Activated CD8-positive, alpha-beta T cell treated with anti-CD3 and anti-CD28 coated beads for 36 hours (primary cell): ENCODE data around the gene PACSIN3. TPM values are rescaled to one million over a fixed set of nuclear protein-coding genes. Genes with fewer than 3 reads are reported as not detected.

Source experiments
- ATAC-seq: fragments of 200-7000 bp; cut with Tn5 transposase; one replicate; pipeline ENCODE4 v1.10.0; 2021; ENCODE audit warnings: mild to moderate bottlenecking, moderate library complexity
- CTCF ChIA-PET: fragments of 350-600 bp; sonication (Branson Sonifier 250); formaldehyde crosslinking; loops from one replicate; lab custom pipeline; 2021; ENCODE audit warnings: antibody characterized with exemption; lab: Charles Lee
- POLR2A ChIA-PET: fragments of 350-600 bp; sonication (Branson Sonifier 250); formaldehyde crosslinking; loops from one replicate; lab custom pipeline; 2021; ENCODE audit warnings: antibody characterized with exemption; lab: Charles Lee
- DNase-seq: peaks from one replicate; pipeline ENCODE4 v3.0.0-alpha.2; 2020
- H3K27ac Mint-ChIP-seq: one replicate; pipeline ENCODE4 v1.8.0; 2021; ENCODE audit warnings: mild to moderate bottlenecking, mixed read lengths
- H3K27me3 Mint-ChIP-seq: one replicate; pipeline ENCODE4 v1.8.0; 2021; ENCODE audit warnings: mixed read lengths
- H3K36me3 Mint-ChIP-seq: one replicate; pipeline ENCODE4 v1.8.0; 2021; ENCODE audit warnings: low read depth, mixed read lengths
- H3K4me1 Mint-ChIP-seq: one replicate; pipeline ENCODE4 v1.8.0; 2021; ENCODE audit warnings: low read depth, mixed read lengths
- H3K4me3 Mint-ChIP-seq: one replicate; pipeline ENCODE4 v1.8.0; 2021; ENCODE audit warnings: mild to moderate bottlenecking, moderate library complexity, mixed read lengths
- H3K9me3 Mint-ChIP-seq: one replicate; pipeline ENCODE4 v1.8.0; 2021; ENCODE audit warnings: mixed read lengths
- CTCF ChIP-seq: fragments of 200-600 bp; IDR thresholded peaks from one replicate; pipeline ENCODE4 v1.8.0; 2022; ENCODE audit warnings: antibody characterized with exemption, mild to moderate bottlenecking
- intact Hi-C: fragments of 100-400 bp; cut with micrococcal nuclease; formaldehyde crosslinking; loops from one replicate; pipeline ENCODE4 v1.10.0; 2022
- total RNA-seq, 2 experiments: library from RNA; stranded (reverse); gene quantifications; one replicate each; pipeline ENCODE4 v1.2.3, GENCODE V29; 2021

PACSIN3 gene
- total RNA-seq, 2 experiments from 2014 or later, result 4.7 to 8.0 TPM

GRCh38 chr11:47178316-47178715 lies 7.9 kb downstream of the PACSIN3 start:
- TF ChIP-seq CTCF, result no peak
- no peaks in the 10 kb centered on the region for H3K27me3 Mint-ChIP-seq
- ChIA-PET POLR2A (interaction anchor here (0.8 to 5.5 kb wide), 7 partner anchors 9 to 276 kb away, joined by 3 to 41 read pairs (median 5); partner anchors contain the start of genes ACP2, DDB2, NR1H3 and PACSIN3), CTCF (interaction anchor here (0.6 to 5.1 kb wide), 26 partner anchors 9 to 287 kb away, joined by 3 to 46 read pairs (median 4); partner anchors contain the start of genes ACP2, DDB2, NR1H3 and PACSIN3)
- peak overlapping the region; percentile 100 for H3K27ac Mint-ChIP-seq
- no peak for DNase-seq
- intact Hi-C loops, result loop anchor here (5.0 kb wide), 2 partner anchors 39 to 79 kb away; partner anchors contain the start of gene NR1H3
- H3K9me3 Mint-ChIP-seq, result no peaks in the 10 kb centered on the region
- peaks cover 32% of the 10 kb centered on the region for H3K4me1 Mint-ChIP-seq
- peaks cover 15% of the 10 kb centered on the region for H3K36me3 Mint-ChIP-seq
- H3K4me3 Mint-ChIP-seq, result no peak overlapping the region
- no peak for ATAC-seq

GRCh38 chr11:47177846-47178245 lies 8.4 kb downstream of the PACSIN3 start:
- Mint-ChIP-seq H3K4me1 (peaks cover 37% of the 10 kb centered on the region), H3K27ac (peak overlapping the region; percentile 100), H3K4me3 (peak overlapping the region; percentile 94), H3K36me3 (peaks cover 20% of the 10 kb centered on the region), H3K27me3 (no peaks in the 10 kb centered on the region), H3K9me3 (no peaks in the 10 kb centered on the region)
- ATAC-seq (no peak), DNase-seq (no peak)
- ChIA-PET POLR2A (interaction anchor here (0.5 to 5.5 kb wide), 9 partner anchors 9 to 277 kb away, joined by 3 to 41 read pairs (median 4); partner anchors contain the start of genes ACP2, DDB2, NR1H3 and PACSIN3), CTCF (interaction anchor here (0.7 to 5.1 kb wide), 24 partner anchors 10 to 235 kb away, joined by 3 to 46 read pairs (median 4); partner anchors contain the start of genes ACP2, DDB2, NR1H3 and PACSIN3)
- intact Hi-C loops, result loop anchor here (5.0 kb wide), 2 partner anchors 39 to 79 kb away; partner anchors contain the start of gene NR1H3
- no peak for TF ChIP-seq CTCF

GRCh38 chr11:47177229-47177845 lies 8.9 kb downstream of the PACSIN3 start:
- no peaks in the 10 kb centered on the region for H3K27me3 Mint-ChIP-seq
- ChIA-PET POLR2A (interaction anchor here (0.5 to 5.5 kb wide), 11 partner anchors 10 to 277 kb away, joined by 3 to 41 read pairs (median 4); partner anchors contain the start of genes ACP2, DDB2, NR1H3 and PACSIN3), CTCF (interaction anchor here (0.8 to 5.1 kb wide), 18 partner anchors 9 to 235 kb away, joined by 3 to 46 read pairs (median 4); partner anchors contain the start of genes ACP2, DDB2, NR1H3 and PACSIN3)
- intact Hi-C loops, result loop anchor here (5.0 kb wide), 2 partner anchors 40 to 80 kb away; partner anchors contain the start of gene NR1H3
- H3K4me1 Mint-ChIP-seq, result peaks cover 39% of the 10 kb centered on the region
- H3K36me3 Mint-ChIP-seq, result peaks cover 23% of the 10 kb centered on the region
- ATAC-seq (peak; percentile 70), DNase-seq (peak; percentile 88)
- H3K4me3 Mint-ChIP-seq, result peak overlapping the region; percentile 94
- H3K9me3 Mint-ChIP-seq, result no peaks in the 10 kb centered on the region
- peak; percentile 89 for TF ChIP-seq CTCF
- H3K27ac Mint-ChIP-seq, result peak overlapping the region; percentile 100

- ATAC-seq, result peak; percentile 94
- DNase-seq, result peak; percentile 97
- CTCF ChIA-PET, result interaction anchor here (1.0 to 5.1 kb wide), 9 partner anchors 11 to 94 kb away, joined by 3 to 46 read pairs (median 7); partner anchors contain the start of genes DDB2, NR1H3 and PACSIN3
- Mint-ChIP-seq H3K36me3 (peaks cover 27% of the 10 kb centered on the region), H3K4me1 (peaks cover 43% of the 10 kb centered on the region), H3K27ac (peak within 1 kb of the TSS; percentile 100), H3K9me3 (no peaks in the 10 kb centered on the region), H3K4me3 (peak within 1 kb of the TSS; percentile 94), H3K27me3 (no peaks in the 10 kb centered on the region)
- TF ChIP-seq CTCF, result no peak
- POLR2A ChIA-PET, result interaction anchor here (0.7 to 5.5 kb wide), 7 partner anchors 10 to 250 kb away, joined by 3 to 41 read pairs (median 5); partner anchors contain the start of genes DDB2, PACSIN3 and PSMC3
- intact Hi-C loops, result loop anchor here (5.0 kb wide), 2 partner anchors 41 to 81 kb away; partner anchors contain the start of gene NR1H3
These were observed 9.7 kb downstream of the PACSIN3 start, which contains the start of gene ARFGAP2 for GRCh38 chr11:47176328-47177228. ARFGAP2 (minus strand) TSS chr11:47176879; CDS start chr11:47176853, 26 bp downstream.
